Smooth muscle cell (in vitro differentiated cells): ENCODE results near the gene TMEM184A. TPM values are rescaled to one million over a fixed set of nuclear protein-coding genes. Genes with fewer than 3 reads are reported as not detected.

Experiments used
- DNase-seq: peaks from one replicate; lab custom pipeline; 2025; ENCODE audit not compliant: unreplicated experiment; lab: John Stamatoyannopoulos, UW
- H2AFZ ChIP-seq: fragments of 200-600 bp; sonication (generic); 2 replicates; pipeline ENCODE4 v1.6.0; 2016; ENCODE audit warnings: antibody characterized with exemption, low read depth, mild to moderate bottlenecking
- H3F3A ChIP-seq: fragments of 200-600 bp; sonication (generic); 2 replicates; pipeline ENCODE4 v1.6.0; 2017; ENCODE audit warnings: antibody characterized with exemption, low read depth
- H3K27ac ChIP-seq: fragments of 200-600 bp; sonication (generic); 2 replicates; pipeline ENCODE4 v1.5.1; 2016; ENCODE audit warnings: low read depth, mild to moderate bottlenecking
- H3K27me3 ChIP-seq: fragments of 200-600 bp; sonication (generic); 2 replicates; pipeline ENCODE4 v1.6.1; 2016; ENCODE audit warnings: low read depth, mild to moderate bottlenecking
- H3K36me3 ChIP-seq: fragments of 200-600 bp; sonication (generic); 2 replicates; pipeline ENCODE4 v1.5.1; 2016; ENCODE audit warnings: low read depth
- H3K4me1 ChIP-seq: fragments of 200-600 bp; sonication (generic); 2 replicates; pipeline ENCODE4 v1.5.1; 2016; ENCODE audit warnings: low read depth
- H3K4me2 ChIP-seq: fragments of 200-600 bp; sonication (generic); 2 replicates; pipeline ENCODE4 v1.6.0; 2016; ENCODE audit warnings: mild to moderate bottlenecking
- H3K4me3 ChIP-seq: fragments of 200-600 bp; sonication (generic); 2 replicates; pipeline ENCODE4 v1.5.1; 2016; ENCODE audit warnings: mild to moderate bottlenecking
- H3K79me2 ChIP-seq: fragments of 200-600 bp; sonication (generic); 2 replicates; pipeline ENCODE4 v1.6.0; 2016; ENCODE audit warnings: low read depth, mild to moderate bottlenecking
- H3K9ac ChIP-seq: fragments of 200-600 bp; sonication (generic); 2 replicates; pipeline ENCODE4 v1.6.0; 2016; ENCODE audit warnings: low read depth
- H3K9me3 ChIP-seq: fragments of 200-600 bp; sonication (generic); replicated peaks from 2 replicates; pipeline ENCODE4 v1.5.1; 2016; ENCODE audit warnings: low read depth
- H4K20me1 ChIP-seq: fragments of 200-600 bp; sonication (generic); 2 replicates; pipeline ENCODE4 v1.6.0; 2016; ENCODE audit warnings: low read depth
- WGBS: methylation state at CpG from one replicate; pipeline ENCODE4 v1.1.7; 2016; ENCODE audit warnings: low lambda C conversion rate; 5-methylcytosine and 5-hydroxymethylcytosine counted together
- polyA plus RNA-seq: library from polyadenylated mRNA; unstranded; fragments of >200 nt; fragmentation: Nextera tagmentation; extraction: Ambion mirVana; gene quantifications from 2 replicates; pipeline ENCODE4 v1.2.1, GENCODE V29; 2016
- total RNA-seq: library from RNA; depleted of rRNA; stranded (reverse); fragments of >200 nt; gene quantifications from 2 replicates; pipeline ENCODE4 v1.2.3, GENCODE V29; 2014
- TF ChIP-seq, protein P1 (sequence below): fragments of 200-600 bp; sonication (generic); IDR thresholded peaks from 2 replicates; pipeline ENCODE4 v1.5.1; 2017; ENCODE audit warnings: borderline replicate concordance, mild to moderate bottlenecking, antibody characterized with exemption; ENCODE audit not compliant: insufficient read depth, poor library complexity, severe bottlenecking

The TMEM184A gene
- total and polyA plus RNA-seq, 2 experiments from 2014 or later, result 1.6 to 4.8 TPM

DNA sequence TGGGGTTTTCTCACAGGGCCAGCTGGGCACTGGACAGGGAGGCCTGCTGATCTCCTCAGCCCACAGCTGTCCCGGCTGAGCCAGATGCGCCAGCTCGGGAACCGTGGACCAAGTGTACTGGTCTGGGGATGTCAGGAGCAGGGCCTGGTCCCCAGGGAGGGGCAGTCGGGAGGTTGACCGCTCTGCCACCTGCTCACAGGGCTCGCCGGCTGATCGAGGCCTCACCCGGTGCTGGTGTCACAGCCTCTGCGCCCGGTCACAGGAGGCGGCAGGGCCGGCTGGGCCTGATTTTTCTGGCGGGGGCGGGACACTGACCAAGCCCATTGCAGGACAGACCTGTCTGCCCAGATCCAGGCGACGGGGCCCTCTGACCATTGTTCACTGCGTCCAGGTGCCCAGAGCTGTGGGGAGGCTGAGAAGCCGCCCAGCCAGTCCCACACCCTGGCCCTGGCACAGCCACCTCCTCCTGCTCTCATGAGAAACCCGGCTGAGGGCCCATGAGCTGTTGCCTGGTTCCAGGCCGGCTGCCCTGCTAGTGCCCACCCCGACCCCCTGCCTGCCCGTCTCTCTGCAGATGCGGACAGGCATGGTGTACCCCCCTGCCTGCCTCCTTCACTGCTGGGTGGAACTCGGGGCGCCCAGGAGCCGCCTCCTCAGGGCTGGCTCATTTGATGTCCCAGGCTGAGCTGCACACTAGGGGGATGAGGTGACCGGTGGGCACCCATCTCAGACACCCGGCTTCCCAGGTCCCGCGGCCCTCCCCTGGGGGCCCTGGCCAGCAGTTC is 3.0 kb upstream of the TMEM184A start:
- Histone ChIP-seq H3F3A (no peaks in the 10 kb centered on the region), H2AFZ (no peak overlapping the region), H3K27ac (peak overlapping the region; percentile 56), H3K9me3 (no peaks in the 10 kb centered on the region), H3K36me3 (no peaks in the 10 kb centered on the region), H3K9ac (no peak overlapping the region), H4K20me1 (no peaks in the 10 kb centered on the region), H3K4me3 (no peak overlapping the region), H3K27me3 (no peaks in the 10 kb centered on the region), H3K79me2 (no peaks in the 10 kb centered on the region), H3K4me2 (no peak overlapping the region), H3K4me1 (no peaks in the 10 kb centered on the region)
- WGBS, result 91% methylated on average over 30 of the region's 32 CpGs
- no peak for DNase-seq
- TF ChIP-seq, protein P1, sequence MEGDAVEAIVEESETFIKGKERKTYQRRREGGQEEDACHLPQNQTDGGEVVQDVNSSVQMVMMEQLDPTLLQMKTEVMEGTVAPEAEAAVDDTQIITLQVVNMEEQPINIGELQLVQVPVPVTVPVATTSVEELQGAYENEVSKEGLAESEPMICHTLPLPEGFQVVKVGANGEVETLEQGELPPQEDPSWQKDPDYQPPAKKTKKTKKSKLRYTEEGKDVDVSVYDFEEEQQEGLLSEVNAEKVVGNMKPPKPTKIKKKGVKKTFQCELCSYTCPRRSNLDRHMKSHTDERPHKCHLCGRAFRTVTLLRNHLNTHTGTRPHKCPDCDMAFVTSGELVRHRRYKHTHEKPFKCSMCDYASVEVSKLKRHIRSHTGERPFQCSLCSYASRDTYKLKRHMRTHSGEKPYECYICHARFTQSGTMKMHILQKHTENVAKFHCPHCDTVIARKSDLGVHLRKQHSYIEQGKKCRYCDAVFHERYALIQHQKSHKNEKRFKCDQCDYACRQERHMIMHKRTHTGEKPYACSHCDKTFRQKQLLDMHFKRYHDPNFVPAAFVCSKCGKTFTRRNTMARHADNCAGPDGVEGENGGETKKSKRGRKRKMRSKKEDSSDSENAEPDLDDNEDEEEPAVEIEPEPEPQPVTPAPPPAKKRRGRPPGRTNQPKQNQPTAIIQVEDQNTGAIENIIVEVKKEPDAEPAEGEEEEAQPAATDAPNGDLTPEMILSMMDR, result no peak

DNA sequence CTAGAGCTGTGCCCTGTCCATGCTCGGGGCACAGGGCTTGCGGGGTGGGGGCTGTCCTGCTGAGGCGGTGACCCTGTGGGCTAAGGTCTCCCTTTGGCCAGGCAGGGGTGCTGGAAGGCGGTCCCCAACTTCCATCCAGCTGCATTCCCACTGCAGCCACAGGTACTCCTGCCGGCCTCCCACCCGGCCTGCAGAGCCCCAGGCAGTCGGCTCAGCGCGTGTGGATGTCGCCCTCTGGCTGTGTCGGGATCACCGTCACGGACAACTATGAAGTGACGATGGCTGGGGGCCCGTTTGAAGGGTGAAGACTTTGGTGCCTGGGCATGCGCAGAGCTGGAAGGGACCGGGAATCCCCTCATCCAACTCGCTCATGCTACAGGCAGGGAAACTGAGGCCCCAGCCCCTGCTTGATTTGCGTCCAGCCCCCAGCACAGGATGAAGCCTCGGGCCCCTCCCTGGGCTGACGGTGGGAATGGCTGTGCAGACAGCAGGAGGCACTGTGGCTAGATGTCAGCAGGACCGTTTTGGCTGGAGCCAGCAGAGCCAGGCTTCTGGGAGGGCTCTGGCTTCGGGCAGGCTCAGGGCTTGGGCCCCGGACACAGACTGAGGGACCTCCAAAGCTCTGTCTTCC is 2.3 kb upstream of the TMEM184A start:
- Histone ChIP-seq H3K27me3 (no peaks in the 10 kb centered on the region), H3F3A (no peaks in the 10 kb centered on the region), H3K27ac (peak overlapping the region; percentile 56), H4K20me1 (no peaks in the 10 kb centered on the region), H3K9ac (no peak overlapping the region), H3K9me3 (no peaks in the 10 kb centered on the region), H2AFZ (no peak overlapping the region), H3K4me1 (no peaks in the 10 kb centered on the region), H3K36me3 (no peaks in the 10 kb centered on the region), H3K4me2 (no peak overlapping the region), H3K4me3 (no peak overlapping the region), H3K79me2 (no peaks in the 10 kb centered on the region)
- 59% methylated on average over 24 of the region's 24 CpGs for WGBS
- TF ChIP-seq, protein P1, result peak; percentile 6
- no peak for DNase-seq

DNA sequence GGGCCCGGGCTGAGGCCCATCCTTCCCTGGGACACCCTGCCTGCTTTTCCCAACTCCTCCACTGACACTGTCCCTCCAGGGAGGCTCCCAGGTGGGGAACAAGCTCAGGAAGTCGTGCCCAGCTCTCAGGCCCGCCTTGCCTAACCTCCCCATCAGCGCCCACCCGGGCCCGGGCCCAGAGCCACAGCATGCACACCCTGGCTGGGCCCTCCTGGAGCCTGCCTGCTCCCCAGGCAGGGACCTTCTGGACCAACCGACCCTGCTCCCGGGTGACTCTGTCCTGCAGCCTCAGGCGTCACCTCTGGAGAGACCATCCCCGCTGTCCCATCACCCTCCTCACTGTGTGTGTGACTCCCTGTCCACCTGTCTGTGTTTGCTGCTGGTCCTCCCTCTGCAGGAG is 1.8 kb upstream of the TMEM184A start:
- H4K20me1 ChIP-seq, result no peaks in the 10 kb centered on the region
- no peaks in the 10 kb centered on the region for H3K27me3 ChIP-seq
- H3K9ac ChIP-seq, result no peak overlapping the region
- no peak overlapping the region for H3K27ac ChIP-seq
- H3K79me2 ChIP-seq, result no peaks in the 10 kb centered on the region
- no peaks in the 10 kb centered on the region for H3F3A ChIP-seq
- DNase-seq, result no peak
- TF ChIP-seq, protein P1, result no peak
- H3K36me3 ChIP-seq, result no peaks in the 10 kb centered on the region
- 93% methylated on average over 9 of the region's 10 CpGs for WGBS
- H3K4me1 ChIP-seq, result no peaks in the 10 kb centered on the region
- H3K9me3 ChIP-seq, result no peaks in the 10 kb centered on the region
- no peak overlapping the region for H3K4me2 ChIP-seq
- no peak overlapping the region for H2AFZ ChIP-seq
- H3K4me3 ChIP-seq, result no peak overlapping the region
